ENCODE data around the gene GLIS1. TPM values are rescaled to one million over a fixed set of nuclear protein-coding genes. Genes with fewer than 3 reads are reported as not detected.

The GLIS1 gene
- polyA plus RNA-seq, 1 donor = 0.58 TPM

- no peaks in the 10 kb centered on the region for H3K4me1 ChIP-seq (ENCODE audit: control insufficient read depth, insufficient read depth, low read length)
- no CpG with 5 or more reads among the region's 8 CpGs for WGBS (ENCODE audit: insufficient coverage, low lambda C conversion rate)
- no peaks in the 10 kb centered on the region for H3K9me3 ChIP-seq (ENCODE audit: control insufficient read depth, low read depth, low read length)
- no peak for DNase-seq
- no peak overlapping the region for H3K4me3 ChIP-seq (ENCODE audit: low read length)
- no peak overlapping the region for H3K27ac ChIP-seq (ENCODE audit: low read length)
- no peaks in the 10 kb centered on the region for H3K36me3 ChIP-seq (ENCODE audit: control insufficient read depth, insufficient read depth, low read length)
- no peaks in the 10 kb centered on the region for H3K27me3 ChIP-seq (ENCODE audit: control insufficient read depth, insufficient read depth, low read length)
These were observed 34.0 kb downstream of the GLIS1 start for GRCh38 chr1:53704804-53705445.

GRCh38 chr1:53704304-53704703 lies 34.7 kb downstream of the GLIS1 start:
- H3K27ac ChIP-seq (ENCODE audit: low read length) = no peak overlapping the region
- H3K36me3 ChIP-seq (ENCODE audit: control insufficient read depth, insufficient read depth, low read length) = no peaks in the 10 kb centered on the region
- no peaks in the 10 kb centered on the region for H3K4me1 ChIP-seq (ENCODE audit: control insufficient read depth, insufficient read depth, low read length)
- no peak for DNase-seq
- H3K9me3 ChIP-seq (ENCODE audit: control insufficient read depth, low read depth, low read length) = no peaks in the 10 kb centered on the region
- WGBS (ENCODE audit: insufficient coverage, low lambda C conversion rate) = no CpG with 5 or more reads among the region's 5 CpGs
- H3K4me3 ChIP-seq (ENCODE audit: low read length) = no peak overlapping the region
- no peaks in the 10 kb centered on the region for H3K27me3 ChIP-seq (ENCODE audit: control insufficient read depth, insufficient read depth, low read length)

GRCh38 chr1:53703174-53703573 lies 35.8 kb downstream of the GLIS1 start:
- no peak for DNase-seq
- H3K27ac ChIP-seq (ENCODE audit: low read length) = no peak overlapping the region
- H3K9me3 ChIP-seq (ENCODE audit: control insufficient read depth, low read depth, low read length) = no peaks in the 10 kb centered on the region
- H3K36me3 ChIP-seq (ENCODE audit: control insufficient read depth, insufficient read depth, low read length) = no peaks in the 10 kb centered on the region
- no peaks in the 10 kb centered on the region for H3K4me1 ChIP-seq (ENCODE audit: control insufficient read depth, insufficient read depth, low read length)
- 60% methylated on average over 1 of the region's 1 CpG for WGBS (ENCODE audit: insufficient coverage, low lambda C conversion rate)
- no peak overlapping the region for H3K4me3 ChIP-seq (ENCODE audit: low read length)
- H3K27me3 ChIP-seq (ENCODE audit: control insufficient read depth, insufficient read depth, low read length) = no peaks in the 10 kb centered on the region

- Histone ChIP-seq H3K4me3 (ENCODE audit: low read length) (no peak overlapping the region), H3K27me3 (ENCODE audit: control insufficient read depth, insufficient read depth, low read length) (no peaks in the 10 kb centered on the region), H3K4me1 (ENCODE audit: control insufficient read depth, insufficient read depth, low read length) (no peaks in the 10 kb centered on the region), H3K9me3 (ENCODE audit: control insufficient read depth, low read depth, low read length) (no peaks in the 10 kb centered on the region), H3K36me3 (ENCODE audit: control insufficient read depth, insufficient read depth, low read length) (no peaks in the 10 kb centered on the region), H3K27ac (ENCODE audit: low read length) (no peak overlapping the region)
- WGBS (ENCODE audit: insufficient coverage, low lambda C conversion rate) = no CpG with 5 or more reads among the region's 8 CpGs
- no peak for DNase-seq
These were observed 36.6 kb downstream of the GLIS1 start for GRCh38 chr1:53702341-53702740.

- Histone ChIP-seq H3K27ac (ENCODE audit: low read length) (no peak overlapping the region), H3K9me3 (ENCODE audit: control insufficient read depth, low read depth, low read length) (no peaks in the 10 kb centered on the region), H3K27me3 (ENCODE audit: control insufficient read depth, insufficient read depth, low read length) (no peaks in the 10 kb centered on the region), H3K4me1 (ENCODE audit: control insufficient read depth, insufficient read depth, low read length) (no peaks in the 10 kb centered on the region), H3K36me3 (ENCODE audit: control insufficient read depth, insufficient read depth, low read length) (no peaks in the 10 kb centered on the region), H3K4me3 (ENCODE audit: low read length) (no peak overlapping the region)
- 95% methylated on average over 3 of the region's 3 CpGs for WGBS (ENCODE audit: insufficient coverage, low lambda C conversion rate)
- no peak for DNase-seq
These were observed 38.2 kb downstream of the GLIS1 start for GRCh38 chr1:53700776-53701175.

DNA sequence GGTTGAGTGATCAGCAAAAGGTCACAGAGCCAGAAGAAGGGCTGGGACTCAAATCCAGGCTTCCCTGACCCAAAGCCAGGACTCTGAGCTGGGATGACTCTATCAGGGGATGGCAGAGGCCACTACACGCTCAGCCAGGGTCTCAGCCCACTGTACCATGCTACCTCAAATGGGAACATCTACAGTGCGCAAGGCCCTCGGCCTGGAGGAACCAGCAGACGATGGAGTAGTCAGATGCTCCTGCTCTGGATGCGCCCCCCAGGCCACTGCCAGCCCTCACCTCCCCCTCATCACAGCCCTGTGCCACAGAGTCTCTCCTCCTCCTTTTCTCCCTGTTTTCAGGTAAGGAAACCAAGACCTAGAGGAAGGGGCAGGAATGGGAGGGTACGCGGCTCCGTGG lies 39.0 kb downstream of the GLIS1 start:
- Histone ChIP-seq H3K27me3 (ENCODE audit: control insufficient read depth, insufficient read depth, low read length) (no peaks in the 10 kb centered on the region), H3K4me3 (ENCODE audit: low read length) (no peak overlapping the region), H3K36me3 (ENCODE audit: control insufficient read depth, insufficient read depth, low read length) (no peaks in the 10 kb centered on the region), H3K27ac (ENCODE audit: low read length) (no peak overlapping the region), H3K4me1 (ENCODE audit: control insufficient read depth, insufficient read depth, low read length) (no peaks in the 10 kb centered on the region), H3K9me3 (ENCODE audit: control insufficient read depth, low read depth, low read length) (no peaks in the 10 kb centered on the region)
- WGBS (ENCODE audit: insufficient coverage, low lambda C conversion rate) = no CpG with 5 or more reads among the region's 8 CpGs
- DNase-seq = no peak

DNA sequence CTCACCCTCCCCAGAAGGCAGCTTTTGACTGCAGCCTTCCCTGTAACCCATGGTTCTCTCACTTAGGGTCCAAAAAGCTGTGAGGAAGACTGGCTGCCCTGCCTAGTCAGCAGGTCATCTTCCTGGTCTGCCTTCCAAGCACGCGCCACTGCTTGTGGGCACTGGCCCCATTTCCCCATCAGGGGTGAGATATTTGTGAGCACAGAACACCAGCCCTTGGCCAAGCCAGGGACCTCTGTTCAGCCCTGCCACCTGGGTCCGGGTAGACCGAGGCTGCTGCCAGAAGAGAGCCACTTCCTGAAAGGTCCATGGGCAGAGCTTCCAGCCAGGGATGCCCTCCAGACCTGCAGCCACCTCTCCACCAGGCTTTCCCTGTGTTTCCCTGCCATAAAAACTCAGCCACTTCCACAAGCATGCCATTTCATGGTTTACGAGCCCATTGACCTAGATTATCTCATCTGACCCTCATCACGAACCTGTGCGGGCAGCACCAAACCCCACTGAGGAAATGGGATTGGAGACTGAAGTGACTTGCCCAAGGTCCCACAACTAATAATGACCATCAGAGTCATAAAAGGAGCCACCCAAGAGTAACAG lies 40.5 kb downstream of the GLIS1 start:
- H3K36me3 ChIP-seq (ENCODE audit: control insufficient read depth, insufficient read depth, low read length) = no peaks in the 10 kb centered on the region
- H3K4me3 ChIP-seq (ENCODE audit: low read length) = no peak overlapping the region
- no peaks in the 10 kb centered on the region for H3K9me3 ChIP-seq (ENCODE audit: control insufficient read depth, low read depth, low read length)
- no peak overlapping the region for H3K27ac ChIP-seq (ENCODE audit: low read length)
- H3K27me3 ChIP-seq (ENCODE audit: control insufficient read depth, insufficient read depth, low read length) = no peaks in the 10 kb centered on the region
- no peaks in the 10 kb centered on the region for H3K4me1 ChIP-seq (ENCODE audit: control insufficient read depth, insufficient read depth, low read length)
- no peak for DNase-seq
- no CpG with 5 or more reads among the region's 7 CpGs for WGBS (ENCODE audit: insufficient coverage, low lambda C conversion rate)

DNA sequence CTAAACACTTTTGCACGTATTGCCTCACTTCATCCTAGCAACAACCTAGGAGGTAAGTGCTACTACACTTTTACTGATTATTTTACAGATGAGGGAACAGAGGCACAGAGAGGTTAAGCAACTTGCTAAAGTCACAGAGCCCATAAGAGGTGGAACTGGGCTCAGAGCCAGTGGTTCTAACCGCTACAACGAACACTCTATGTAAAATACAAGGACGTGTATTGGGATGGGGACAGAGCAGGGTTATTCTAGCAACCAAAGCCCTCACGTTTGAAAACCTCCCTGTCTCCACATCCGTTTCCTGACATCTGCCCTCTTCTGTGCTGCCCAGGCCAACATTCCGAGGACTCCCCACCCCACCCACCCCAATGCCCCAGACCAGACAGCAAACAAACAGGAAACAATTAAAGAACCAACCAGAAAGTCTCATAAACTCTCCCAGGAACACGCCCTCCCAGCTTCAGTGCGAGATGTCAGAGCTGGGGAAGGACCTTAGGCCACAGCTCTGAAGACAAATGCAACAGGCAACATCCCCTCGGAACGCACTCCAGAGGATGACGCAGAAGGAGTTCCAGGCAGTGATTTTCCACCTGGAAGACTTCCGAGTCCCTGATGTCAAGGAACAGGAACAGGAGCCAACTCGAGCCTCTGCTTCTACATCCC lies 41.1 kb downstream of the GLIS1 start:
- Histone ChIP-seq H3K27me3 (ENCODE audit: control insufficient read depth, insufficient read depth, low read length) (no peaks in the 10 kb centered on the region), H3K9me3 (ENCODE audit: control insufficient read depth, low read depth, low read length) (no peaks in the 10 kb centered on the region), H3K4me1 (ENCODE audit: control insufficient read depth, insufficient read depth, low read length) (no peaks in the 10 kb centered on the region), H3K36me3 (ENCODE audit: control insufficient read depth, insufficient read depth, low read length) (no peaks in the 10 kb centered on the region), H3K4me3 (ENCODE audit: low read length) (no peak overlapping the region), H3K27ac (ENCODE audit: low read length) (no peak overlapping the region)
- 60% methylated on average over 1 of the region's 14 CpGs for WGBS (ENCODE audit: insufficient coverage, low lambda C conversion rate)
- peak in 1 of 2 donors; percentile 38 for DNase-seq

DNA sequence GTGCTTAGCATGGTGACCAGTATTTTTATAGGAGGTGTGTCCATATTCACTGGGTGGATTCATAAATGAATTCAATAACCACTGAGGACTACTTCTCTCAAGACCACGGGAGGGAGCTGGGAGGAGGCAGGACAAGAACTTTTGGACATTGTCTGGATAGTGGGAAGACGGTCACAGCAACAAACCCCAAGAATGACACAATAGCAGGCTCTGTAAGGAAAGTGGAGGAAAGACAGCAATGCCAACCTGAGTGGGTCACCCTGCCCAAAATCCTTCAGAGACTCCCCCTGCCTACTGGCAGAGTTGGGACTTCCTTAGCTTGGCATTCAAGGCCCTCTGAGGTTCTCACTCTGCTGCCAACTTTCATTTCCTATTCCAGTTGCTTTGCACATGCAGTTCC lies 42.0 kb downstream of the GLIS1 start:
- no peaks in the 10 kb centered on the region for H3K4me1 ChIP-seq (ENCODE audit: control insufficient read depth, insufficient read depth, low read length)
- H3K36me3 ChIP-seq (ENCODE audit: control insufficient read depth, insufficient read depth, low read length) = no peaks in the 10 kb centered on the region
- H3K9me3 ChIP-seq (ENCODE audit: control insufficient read depth, low read depth, low read length) = no peaks in the 10 kb centered on the region
- H3K27ac ChIP-seq (ENCODE audit: low read length) = no peak overlapping the region
- no peaks in the 10 kb centered on the region for H3K27me3 ChIP-seq (ENCODE audit: control insufficient read depth, insufficient read depth, low read length)
- WGBS (ENCODE audit: insufficient coverage, low lambda C conversion rate) = no CpG with 5 or more reads among the region's 2 CpGs
- DNase-seq = no peak
- H3K4me3 ChIP-seq (ENCODE audit: low read length) = no peak overlapping the region

DNA sequence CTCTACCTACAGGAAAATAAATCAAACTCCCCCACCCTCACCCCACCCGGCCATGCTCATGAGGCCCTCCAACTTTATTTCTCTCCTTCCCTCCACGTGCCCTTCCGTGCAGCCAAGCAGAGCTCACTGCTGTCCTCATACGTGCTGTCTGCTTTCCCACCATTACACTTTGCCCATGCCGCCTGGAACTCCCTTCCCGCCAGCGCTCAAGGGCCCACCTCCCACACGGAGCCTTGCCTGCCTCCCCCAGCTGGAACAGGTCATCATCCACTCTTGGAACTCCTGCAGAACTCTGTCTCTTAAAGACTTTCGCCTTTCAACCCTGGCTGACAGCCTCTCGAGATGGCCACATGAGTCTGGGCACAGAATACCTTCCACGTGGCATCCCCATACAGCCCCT lies 42.4 kb downstream of the GLIS1 start:
- no peak overlapping the region for H3K27ac ChIP-seq (ENCODE audit: low read length)
- no peaks in the 10 kb centered on the region for H3K4me1 ChIP-seq (ENCODE audit: control insufficient read depth, insufficient read depth, low read length)
- no peak overlapping the region for H3K4me3 ChIP-seq (ENCODE audit: low read length)
- H3K9me3 ChIP-seq (ENCODE audit: control insufficient read depth, low read depth, low read length) = no peaks in the 10 kb centered on the region
- no peaks in the 10 kb centered on the region for H3K36me3 ChIP-seq (ENCODE audit: control insufficient read depth, insufficient read depth, low read length)
- H3K27me3 ChIP-seq (ENCODE audit: control insufficient read depth, insufficient read depth, low read length) = no peaks in the 10 kb centered on the region
- WGBS (ENCODE audit: insufficient coverage, low lambda C conversion rate) = no CpG with 5 or more reads among the region's 11 CpGs
- DNase-seq = no peak
